HUES6 (cell line): ENCODE results near the gene MYO16.

Source experiments
- H3K27ac ChIP-seq: 2 replicates; pipeline ENCODE4 v1.7.0; 2013; ENCODE audit warnings: low read depth, mild to moderate bottlenecking, low read length, inconsistent platforms
- H3K27me3 ChIP-seq: 2 replicates; pipeline ENCODE4 v1.6.1; 2013; ENCODE audit warnings: low read length; ENCODE audit not compliant: control insufficient read depth, insufficient read depth
- H3K36me3 ChIP-seq: 2 replicates; pipeline ENCODE4 v1.6.1; 2013; ENCODE audit warnings: low read length; ENCODE audit not compliant: control insufficient read depth, insufficient read depth
- H3K4me1 ChIP-seq: 2 replicates; pipeline ENCODE4 v1.6.1; 2013; ENCODE audit warnings: low read length; ENCODE audit not compliant: control insufficient read depth, insufficient read depth
- H3K4me3 ChIP-seq: 2 replicates; pipeline ENCODE4 v1.5.1; 2013; ENCODE audit warnings: low read depth, low read length
- H3K9ac ChIP-seq: one replicate; pipeline ENCODE4 v1.6.1; 2013; ENCODE audit warnings: mild to moderate bottlenecking, low read length
- H3K9me3 ChIP-seq: 2 replicates; pipeline ENCODE4 v1.6.1; 2013; ENCODE audit warnings: low read depth, low read length; ENCODE audit not compliant: control insufficient read depth, insufficient read depth

The MYO16 gene

GRCh38 chr13:108958013-108958376 is 328.6 kb downstream of the MYO16 start:
- H3K9me3 ChIP-seq: no peaks in the 10 kb centered on the region
- H3K27ac ChIP-seq: no peak overlapping the region
- H3K36me3 ChIP-seq: no peaks in the 10 kb centered on the region
- H3K9ac ChIP-seq: no peak overlapping the region
- no peaks in the 10 kb centered on the region for H3K27me3 ChIP-seq
- H3K4me1 ChIP-seq: no peaks in the 10 kb centered on the region
- no peak overlapping the region for H3K4me3 ChIP-seq

- H3K27ac ChIP-seq: no peak overlapping the region
Observed at GRCh38 chr13:108959234-108959633, 329.8 kb downstream of the MYO16 start.

GRCh38 chr13:108960006-108960405 is 330.6 kb downstream of the MYO16 start:
- Histone ChIP-seq H3K9me3 (no peaks in the 10 kb centered on the region), H3K27me3 (no peaks in the 10 kb centered on the region), H3K27ac (no peak overlapping the region), H3K9ac (no peak overlapping the region), H3K4me1 (no peaks in the 10 kb centered on the region), H3K4me3 (no peak overlapping the region), H3K36me3 (no peaks in the 10 kb centered on the region)

More at GRCh38 chr13:108959234-108959633, 329.8 kb downstream of the MYO16 start:
- Histone ChIP-seq H3K27me3 (no peaks in the 10 kb centered on the region), H3K36me3 (no peaks in the 10 kb centered on the region), H3K4me1 (no peaks in the 10 kb centered on the region), H3K4me3 (no peak overlapping the region), H3K9ac (no peak overlapping the region), H3K9me3 (no peaks in the 10 kb centered on the region)

GRCh38 chr13:108961542-108962125 is 332.2 kb downstream of the MYO16 start:
- H3K27ac ChIP-seq: no peak overlapping the region

GRCh38 chr13:108962654-108963053 is 333.2 kb downstream of the MYO16 start:
- Histone ChIP-seq H3K27ac (no peak overlapping the region), H3K9me3 (no peaks in the 10 kb centered on the region), H3K27me3 (no peaks in the 10 kb centered on the region), H3K9ac (no peak overlapping the region), H3K36me3 (no peaks in the 10 kb centered on the region), H3K4me3 (no peak overlapping the region), H3K4me1 (no peaks in the 10 kb centered on the region)

More at GRCh38 chr13:108961542-108962125, 332.2 kb downstream of the MYO16 start:
- no peaks in the 10 kb centered on the region for H3K27me3 ChIP-seq
- H3K9ac ChIP-seq: no peak overlapping the region
- H3K36me3 ChIP-seq: no peaks in the 10 kb centered on the region
- no peak overlapping the region for H3K4me3 ChIP-seq
- H3K9me3 ChIP-seq: no peaks in the 10 kb centered on the region
- no peaks in the 10 kb centered on the region for H3K4me1 ChIP-seq

GRCh38 chr13:108963276-108963810 is 333.9 kb downstream of the MYO16 start:
- Histone ChIP-seq H3K36me3 (no peaks in the 10 kb centered on the region), H3K9ac (no peak overlapping the region), H3K27ac (no peak overlapping the region), H3K4me3 (no peak overlapping the region), H3K27me3 (no peaks in the 10 kb centered on the region), H3K4me1 (no peaks in the 10 kb centered on the region), H3K9me3 (no peaks in the 10 kb centered on the region)

- no peak overlapping the region for H3K4me3 ChIP-seq
- no peaks in the 10 kb centered on the region for H3K36me3 ChIP-seq
- H3K4me1 ChIP-seq: no peaks in the 10 kb centered on the region
- H3K9me3 ChIP-seq: no peaks in the 10 kb centered on the region
- H3K27me3 ChIP-seq: no peaks in the 10 kb centered on the region
- no peak overlapping the region for H3K9ac ChIP-seq
- no peak overlapping the region for H3K27ac ChIP-seq
Observed at GRCh38 chr13:108963846-108964600, 334.6 kb downstream of the MYO16 start.

GRCh38 chr13:108964606-108965005 is 335.2 kb downstream of the MYO16 start:
- no peak overlapping the region for H3K27ac ChIP-seq
- H3K4me1 ChIP-seq: no peaks in the 10 kb centered on the region
- no peaks in the 10 kb centered on the region for H3K9me3 ChIP-seq
- no peak overlapping the region for H3K9ac ChIP-seq
- no peaks in the 10 kb centered on the region for H3K36me3 ChIP-seq
- H3K27me3 ChIP-seq: no peaks in the 10 kb centered on the region
- H3K4me3 ChIP-seq: no peak overlapping the region

- Histone ChIP-seq H3K27ac (no peak overlapping the region), H3K36me3 (no peaks in the 10 kb centered on the region), H3K27me3 (no peaks in the 10 kb centered on the region), H3K9ac (no peak overlapping the region), H3K9me3 (no peaks in the 10 kb centered on the region), H3K4me3 (no peak overlapping the region), H3K4me1 (no peaks in the 10 kb centered on the region)
Observed at GRCh38 chr13:108967371-108967770, 338.0 kb downstream of the MYO16 start.

- no peak overlapping the region for H3K27ac ChIP-seq
- H3K27me3 ChIP-seq: no peaks in the 10 kb centered on the region
- no peaks in the 10 kb centered on the region for H3K36me3 ChIP-seq
- no peak overlapping the region for H3K4me3 ChIP-seq
- H3K9me3 ChIP-seq: no peaks in the 10 kb centered on the region
- H3K4me1 ChIP-seq: no peaks in the 10 kb centered on the region
- H3K9ac ChIP-seq: no peak overlapping the region
Observed at GRCh38 chr13:108968566-108968965, 339.2 kb downstream of the MYO16 start.

- no peaks in the 10 kb centered on the region for H3K27me3 ChIP-seq
- no peak overlapping the region for H3K9ac ChIP-seq
- H3K4me1 ChIP-seq: no peaks in the 10 kb centered on the region
- no peaks in the 10 kb centered on the region for H3K36me3 ChIP-seq
- H3K9me3 ChIP-seq: no peaks in the 10 kb centered on the region
- H3K27ac ChIP-seq: no peak overlapping the region
- no peak overlapping the region for H3K4me3 ChIP-seq
Observed at GRCh38 chr13:108974686-108975085, 345.3 kb downstream of the MYO16 start.
